Aorta (tissue), 5 donors: ENCODE results near the gene KCNIP3. TPM values are rescaled to one million over a fixed set of nuclear protein-coding genes. Genes with fewer than 3 reads are reported as not detected.

ENCODE experiments used
- ATAC-seq: fragments of 200-7000 bp; cut with Tn5 transposase; one replicate; pipeline ENCODE4 v1.9.1; 2022; ENCODE audit warnings: moderate library complexity; ENCODE audit not compliant: low FRiP score
- DNase-seq, 2 donors: peaks; one replicate each; pipeline ENCODE4 v3.0.0-alpha.2; 2020
- H3K27ac ChIP-seq, 2 donors: one replicate each; pipeline ENCODE4 v1.5.1; 2013; ENCODE audit warnings: low read length in 2 of 2, mild to moderate bottlenecking in 2 of 2, moderate library complexity in 2 of 2, control low read depth in 1 of 2, inconsistent platforms in 1 of 2, low read depth in 1 of 2
- H3K27me3 ChIP-seq, 2 donors: one replicate each; pipeline ENCODE4 v1.6.1; 2013; ENCODE audit warnings: control low read depth in 1 of 2, low read length in 1 of 2, mild to moderate bottlenecking in 1 of 2, moderate library complexity in 1 of 2; ENCODE audit not compliant: insufficient read depth in 2 of 2, control insufficient read depth in 1 of 2
- H3K36me3 ChIP-seq, 2 donors: one replicate each; pipeline ENCODE4 v1.6.1; 2013; ENCODE audit warnings: control low read depth in 1 of 2, low read length in 1 of 2, mild to moderate bottlenecking in 1 of 2; ENCODE audit not compliant: insufficient read depth in 2 of 2, control insufficient read depth in 1 of 2
- H3K4me1 ChIP-seq, 2 donors: one replicate each; pipeline ENCODE4 v1.6.1; 2013; ENCODE audit warnings: low read length in 2 of 2, control low read depth in 1 of 2, mild to moderate bottlenecking in 1 of 2, moderate library complexity in 1 of 2; ENCODE audit not compliant: insufficient read depth in 2 of 2, control insufficient read depth in 1 of 2
- H3K4me3 ChIP-seq, 2 donors: one replicate each; pipeline ENCODE4 v1.5.1; 2013; ENCODE audit warnings: low read length in 2 of 2, control low read depth in 1 of 2, mild to moderate bottlenecking in 1 of 2
- H3K9me3 ChIP-seq: one replicate; pipeline ENCODE4 v1.6.1; 2013; ENCODE audit warnings: mild to moderate bottlenecking, low read length; ENCODE audit not compliant: control insufficient read depth
- WGBS, 2 donors: extraction: QIAGEN DNeasy Blood & Tissue Kit; methylation state at CpG; one replicate each; pipeline ENCODE4 v1.1.7; 2013; 5-methylcytosine and 5-hydroxymethylcytosine counted together
- intact Hi-C, 2 donors: fragments of 100-400 bp; cut with DNase I; formaldehyde crosslinking; loops; one replicate each; pipeline versions ENCODE4 v1.14.2 to v1.15.0; 2022
- polyA plus RNA-seq, 2 donors: library from polyadenylated mRNA; stranded (reverse); fragments of 200-250 nt; gene quantifications; one replicate each; pipeline ENCODE4 v1.2.3, GENCODE V29; 2013
- total RNA-seq, 2 donors: library from RNA; stranded (reverse); fragmentation: NEBNext Ultra II Directional; extraction: Animal tissue kit (Norgen Biotek cat#: 25700); gene quantifications; one replicate each; pipeline ENCODE4 v1.2.1, GENCODE V29; 2021
- donor health status: healthy with polysubstance abuse.
- donor health status: Bipolar disorder and iron deficiency.
- donor health status: DM: no; HTN: no; CAD: no.
- donor health status: DM: no; HTN: no; CAD: no.
- donor health status: DM: yes; HTN: yes; CAD: no.

KCNIP3 gene
- total and polyA plus RNA-seq, 4 donors = 2.9 to 10.7 (median 7.7) TPM

DNA sequence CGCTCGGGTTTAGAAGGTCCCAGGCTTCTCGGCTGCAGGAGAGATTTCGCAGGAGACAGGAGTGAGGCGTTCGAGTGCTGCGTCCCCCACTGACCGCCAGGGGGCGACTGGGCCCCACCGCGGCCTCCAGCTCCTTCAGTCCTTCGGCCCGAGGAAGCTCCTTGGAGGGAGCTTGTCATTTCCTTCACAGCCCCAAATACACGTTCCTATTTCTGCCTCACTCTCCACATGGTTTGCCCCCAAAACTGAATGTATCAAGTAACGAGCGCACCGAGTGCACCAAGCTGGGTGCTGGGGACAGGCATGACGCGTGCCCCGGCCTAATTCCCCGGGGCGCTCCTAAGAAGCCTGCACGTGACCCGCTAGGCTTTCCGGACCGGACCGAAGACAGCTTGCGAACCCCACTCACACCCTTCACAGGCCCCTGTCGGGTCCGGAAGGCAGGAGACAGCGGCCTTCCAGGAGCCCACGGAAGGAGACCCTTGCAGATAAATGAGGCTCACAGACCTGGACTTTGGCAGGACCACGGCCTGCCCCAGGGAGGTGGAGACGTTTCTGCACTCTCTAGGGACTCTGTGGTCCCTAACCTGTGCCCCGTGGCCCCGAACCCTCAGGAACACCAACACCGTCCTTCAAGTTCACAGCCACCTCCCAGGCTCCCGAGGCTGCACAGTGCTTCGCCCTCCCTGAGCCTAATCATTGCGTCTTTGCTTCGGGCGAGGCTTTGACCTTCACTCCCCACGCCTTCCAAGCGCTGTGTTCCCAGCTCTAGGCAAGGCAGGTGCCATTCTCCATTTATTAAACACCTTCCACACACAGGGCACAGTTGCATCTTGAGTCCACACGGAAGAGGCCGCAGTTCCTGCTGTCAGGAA is 92.3 kb downstream of the KCNIP3 start:
- peak in 1 of 2 donors; percentile 86 for DNase-seq
- intact Hi-C loops = loop anchor here in 1 of 2 donors (5.0 kb wide), 1 partner anchor 37 kb away; no protein-coding TSS in a partner anchor

DNA sequence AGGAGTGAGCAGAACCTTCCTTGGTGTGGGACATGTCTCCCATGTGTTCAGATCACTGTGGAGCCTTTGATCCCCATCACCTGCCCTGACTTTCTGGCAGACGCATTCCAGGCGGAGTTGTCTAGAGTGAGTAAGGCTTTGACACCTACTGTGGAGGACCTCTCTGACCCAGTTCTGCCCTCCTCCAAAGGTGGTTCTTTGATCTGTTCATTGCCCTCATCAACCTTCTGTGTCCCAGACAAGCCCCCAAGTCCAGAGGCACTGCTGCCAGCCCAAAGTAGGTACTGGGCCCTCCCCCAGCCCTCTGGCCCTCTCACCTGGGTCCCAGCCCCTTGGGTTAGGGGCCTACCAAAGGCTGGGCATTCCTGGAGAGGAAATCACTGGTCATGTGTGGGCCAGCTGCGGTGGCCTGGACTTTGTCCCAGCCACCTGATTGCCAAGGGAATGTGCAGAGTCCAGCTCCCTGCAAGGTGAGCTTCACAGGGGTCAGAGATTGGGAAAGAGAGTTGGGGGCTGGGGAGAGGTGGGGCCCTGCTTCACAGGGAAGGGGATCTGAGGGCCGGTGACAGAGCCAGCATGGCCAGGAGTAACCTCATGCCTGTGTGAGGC is 93.2 kb downstream of the KCNIP3 start:
- ATAC-seq (no peak), DNase-seq (peak in 1 of 2 donors; percentile 48)
- intact Hi-C loops = loop anchor here in 1 of 2 donors (5.0 kb wide), 1 partner anchor 38 kb away; no protein-coding TSS in a partner anchor
- no peaks in the 10 kb centered on the region for H3K4me1 ChIP-seq
- 89 to 95% methylated on average over 4 of the region's 4 CpGs for WGBS, 2 donors
- H3K4me3 ChIP-seq = no peak overlapping the region
- no peak overlapping the region for H3K27ac ChIP-seq
- no peaks in the 10 kb centered on the region for H3K27me3 ChIP-seq
- no peaks in the 10 kb centered on the region for H3K9me3 ChIP-seq
- H3K36me3 ChIP-seq = no peaks in the 10 kb centered on the region

More for the DNA sequence above, 92.3 kb downstream of the KCNIP3 start:
- Histone ChIP-seq H3K4me1 (no peaks in the 10 kb centered on the region), H3K9me3 (no peaks in the 10 kb centered on the region), H3K36me3 (no peaks in the 10 kb centered on the region), H3K27ac (no peak overlapping the region), H3K4me3 (no peak overlapping the region), H3K27me3 (no peaks in the 10 kb centered on the region)
- 57 to 58% methylated on average over 46 of the region's 46 CpGs for WGBS, 2 donors
- ATAC-seq = peak; percentile 48

DNA sequence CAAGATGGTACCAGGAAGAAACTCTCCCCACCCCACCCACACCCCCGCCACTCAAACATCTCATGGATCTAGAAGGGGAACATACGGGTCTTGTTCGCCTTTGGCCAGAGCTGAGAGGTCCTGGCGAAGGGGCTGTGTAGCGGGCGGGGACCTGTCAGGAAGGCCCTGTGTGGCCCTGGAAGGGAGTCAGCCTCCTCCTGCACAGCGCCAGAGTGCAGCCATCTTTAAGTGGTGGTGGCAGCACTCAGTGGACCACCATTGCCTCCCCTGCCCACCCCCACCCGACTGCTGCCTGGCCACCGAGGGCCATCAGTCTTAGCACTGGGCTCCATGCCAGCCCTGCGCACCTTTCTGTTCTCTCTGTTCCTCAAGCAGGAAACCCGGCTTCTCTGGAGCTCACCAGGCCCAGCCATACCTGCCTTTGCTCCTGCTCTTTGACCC is 93.8 kb downstream of the KCNIP3 start:
- Histone ChIP-seq H3K27me3 (no peaks in the 10 kb centered on the region), H3K4me3 (no peak overlapping the region), H3K9me3 (no peaks in the 10 kb centered on the region), H3K27ac (no peak overlapping the region), H3K4me1 (no peaks in the 10 kb centered on the region), H3K36me3 (no peaks in the 10 kb centered on the region)
- 86 to 88% methylated on average over 11 of the region's 11 CpGs for WGBS, 2 donors
- intact Hi-C loops = loop anchor here in 1 of 2 donors (5.0 kb wide), 1 partner anchor 39 kb away; no protein-coding TSS in a partner anchor
- ATAC-seq (no peak), DNase-seq (peak in 1 of 2 donors; percentile 54)

DNA sequence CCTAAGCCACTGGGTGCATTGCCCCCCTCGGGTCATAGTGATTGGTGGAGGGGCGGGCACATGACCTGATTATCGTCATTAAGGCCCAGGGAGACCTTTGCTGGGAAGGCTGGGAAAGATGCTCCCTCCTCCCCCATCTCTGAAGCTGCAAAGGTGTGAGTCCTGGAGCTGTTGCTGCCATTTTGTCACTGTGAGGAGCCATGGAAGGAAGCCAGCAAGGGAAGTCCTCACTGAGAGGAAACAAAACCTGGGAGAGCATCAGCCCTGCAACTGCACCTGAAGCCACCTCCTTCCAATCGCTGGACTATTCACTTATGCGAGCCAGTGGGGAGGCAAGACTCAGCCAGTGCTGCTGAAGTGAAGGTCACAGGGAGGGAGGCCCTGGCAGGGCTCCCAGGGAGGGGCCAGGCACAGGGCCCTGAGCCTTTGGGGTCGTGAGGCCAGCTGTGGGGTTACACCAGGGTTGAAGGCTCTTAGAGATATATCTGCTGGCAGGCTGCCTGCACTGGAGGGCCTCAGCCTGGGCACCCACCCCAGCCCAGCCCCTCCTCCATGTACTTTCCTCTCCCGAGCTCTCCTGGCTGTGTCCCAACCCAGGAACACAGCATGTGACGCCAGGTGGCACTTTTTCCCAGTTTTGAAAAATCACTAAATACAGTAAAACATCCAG is 94.6 kb downstream of the KCNIP3 start:
- WGBS, 2 donors = 38 to 49% methylated on average over 8 of the region's 8 CpGs
- ATAC-seq = no peak
- H3K4me3 ChIP-seq = no peak overlapping the region
- no peaks in the 10 kb centered on the region for H3K4me1 ChIP-seq
- intact Hi-C loops = loop anchor here in 1 of 2 donors (5.0 kb wide), 1 partner anchor 39 kb away; no protein-coding TSS in a partner anchor
- DNase-seq = peak in 1 of 2 donors; percentile 58
- no peaks in the 10 kb centered on the region for H3K36me3 ChIP-seq
- H3K9me3 ChIP-seq = no peaks in the 10 kb centered on the region
- H3K27me3 ChIP-seq = no peaks in the 10 kb centered on the region
- no peak overlapping the region for H3K27ac ChIP-seq

DNA sequence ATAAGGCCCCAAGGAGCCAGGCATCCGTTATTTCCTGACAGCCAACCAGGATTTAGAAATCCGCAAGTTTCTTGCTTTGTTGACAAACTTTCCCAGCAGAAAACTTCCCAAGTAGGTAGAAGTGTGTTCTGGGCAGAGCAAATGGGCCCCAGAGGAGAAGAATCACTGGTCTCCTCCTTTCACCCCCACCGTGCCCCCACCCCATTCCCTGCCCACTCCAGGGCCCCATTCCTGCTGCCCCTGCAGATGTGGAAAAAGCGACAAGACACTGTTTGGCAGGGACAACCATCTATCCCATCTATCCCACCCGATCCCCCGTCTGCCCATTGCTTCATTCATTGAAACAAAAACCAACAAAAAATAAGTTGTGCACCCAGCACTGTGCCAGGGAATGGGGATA is 95.2 kb downstream of the KCNIP3 start:
- intact Hi-C loops = loop anchor here in 1 of 2 donors (5.0 kb wide), 1 partner anchor 40 kb away; no protein-coding TSS in a partner anchor
- Histone ChIP-seq H3K36me3 (no peaks in the 10 kb centered on the region), H3K27me3 (no peaks in the 10 kb centered on the region), H3K27ac (no peak overlapping the region), H3K9me3 (no peaks in the 10 kb centered on the region), H3K4me1 (no peaks in the 10 kb centered on the region), H3K4me3 (no peak overlapping the region)
- DNase-seq (peak in 1 of 2 donors; percentile 34), ATAC-seq (no peak)
- WGBS, 2 donors = 74 to 82% methylated on average over 6 of the region's 6 CpGs

DNA sequence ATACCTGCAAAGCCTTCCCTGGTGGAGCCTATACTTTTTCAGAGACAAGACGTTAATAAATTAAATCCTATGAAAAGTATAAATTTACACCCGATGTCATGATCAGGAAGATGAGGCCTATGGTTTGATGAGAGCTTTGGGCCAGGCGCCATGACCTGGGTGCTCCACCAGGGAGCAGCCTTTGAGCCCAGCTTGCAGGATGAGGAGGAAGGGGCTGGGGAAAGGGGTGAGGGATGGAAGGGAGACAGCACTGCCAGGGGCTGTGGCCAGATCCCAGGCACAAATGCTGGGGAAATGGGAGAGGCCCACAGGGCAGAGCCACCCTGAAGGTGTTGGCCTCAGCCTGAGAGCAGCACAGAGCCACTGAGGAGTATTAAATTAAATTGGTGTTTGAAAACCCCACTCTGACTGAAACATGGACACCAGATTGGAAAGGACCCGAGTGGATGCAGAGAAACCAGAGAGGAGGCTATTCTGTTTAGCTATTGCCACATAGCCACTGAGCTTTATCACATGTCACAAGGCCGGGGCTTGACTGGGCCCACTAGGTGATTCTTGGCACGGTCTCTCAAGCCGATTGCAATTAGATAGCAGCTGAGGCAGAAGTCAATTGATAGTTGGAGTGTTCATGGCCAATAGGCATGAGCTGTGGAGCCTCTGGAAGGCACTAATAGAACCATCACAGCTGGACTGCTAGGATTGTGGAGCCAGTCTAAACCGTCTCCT is 95.7 kb downstream of the KCNIP3 start:
- WGBS, 2 donors = 84 to 86% methylated on average over 8 of the region's 8 CpGs
- Histone ChIP-seq H3K36me3 (no peaks in the 10 kb centered on the region), H3K27me3 (no peaks in the 10 kb centered on the region), H3K9me3 (no peaks in the 10 kb centered on the region), H3K4me1 (no peaks in the 10 kb centered on the region), H3K4me3 (no peak overlapping the region), H3K27ac (no peak overlapping the region)
- intact Hi-C loops = loop anchor here in 1 of 2 donors (5.0 kb wide), 1 partner anchor 41 kb away; no protein-coding TSS in a partner anchor
- ATAC-seq = no peak
- DNase-seq = no peak

DNA sequence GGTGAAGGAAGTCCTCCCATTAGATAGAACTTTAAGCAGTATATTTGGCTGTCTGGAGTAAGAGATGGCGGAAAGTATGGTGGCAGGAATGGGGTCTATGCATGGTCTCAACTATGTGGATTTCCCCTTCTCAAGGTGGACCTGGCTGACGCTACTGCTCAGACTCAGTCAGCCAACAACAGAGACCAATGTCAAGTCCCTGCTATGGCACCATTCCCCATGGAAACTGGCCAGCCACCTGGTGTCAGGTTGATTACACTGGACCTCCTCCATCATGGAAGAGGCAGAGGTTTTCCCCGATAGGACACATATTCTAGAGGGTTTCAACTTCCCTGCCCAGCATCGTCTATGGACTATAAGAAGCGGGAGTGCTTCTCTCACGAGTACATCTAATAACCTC is 96.8 kb downstream of the KCNIP3 start:
- H3K36me3 ChIP-seq = no peaks in the 10 kb centered on the region
- H3K9me3 ChIP-seq = no peaks in the 10 kb centered on the region
- H3K27me3 ChIP-seq = no peaks in the 10 kb centered on the region
- intact Hi-C loops = loop anchor here in 1 of 2 donors (5.0 kb wide), 1 partner anchor 42 kb away; no protein-coding TSS in a partner anchor
- ATAC-seq (no peak), DNase-seq (no peak)
- 91 to 92% methylated on average over 6 of the region's 6 CpGs for WGBS, 2 donors
- H3K4me3 ChIP-seq = no peak overlapping the region
- no peaks in the 10 kb centered on the region for H3K4me1 ChIP-seq
- H3K27ac ChIP-seq = no peak overlapping the region

DNA sequence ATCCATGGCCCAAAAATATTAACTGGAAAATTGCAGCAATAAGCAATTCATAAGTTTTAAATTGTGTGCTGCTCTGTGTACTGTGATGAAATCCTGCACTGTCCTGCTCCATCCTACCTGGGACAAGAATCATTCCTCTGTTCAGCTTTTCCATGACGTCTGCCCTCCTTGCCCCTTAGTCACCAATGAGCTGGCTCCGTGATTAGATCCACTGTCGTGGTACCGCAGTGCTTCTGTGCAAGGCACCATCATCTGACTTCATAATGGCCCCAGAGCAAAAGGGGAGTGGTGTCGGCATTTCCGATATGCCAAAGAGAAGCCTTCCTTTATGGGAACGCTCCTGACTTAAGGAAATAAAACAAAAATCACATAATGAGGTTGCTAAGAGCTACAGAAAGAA is 101.9 kb downstream of the KCNIP3 start:
- no peaks in the 10 kb centered on the region for H3K4me1 ChIP-seq
- H3K9me3 ChIP-seq = no peaks in the 10 kb centered on the region
- no peaks in the 10 kb centered on the region for H3K27me3 ChIP-seq
- intact Hi-C loops = no loop called here
- H3K36me3 ChIP-seq = no peaks in the 10 kb centered on the region
- WGBS, 2 donors = 92% methylated on average over 7 of the region's 7 CpGs
- DNase-seq (no peak), ATAC-seq (no peak)
- no peak overlapping the region for H3K4me3 ChIP-seq
- H3K27ac ChIP-seq = no peak overlapping the region
